K562 (cell line): ENCODE measurements around the gene CD248. TPM values are rescaled to one million over a fixed set of nuclear protein-coding genes. Genes with fewer than 3 reads are reported as not detected.

Experiments
- EHMT2 ChIP-seq: fragments of 450-650 bp; IDR thresholded peaks from 2 replicates; pipeline ENCODE4 v1.6.1; 2018; ENCODE audit warnings: antibody characterized with exemption
- GABPB1 ChIP-seq: sonication (generic); formaldehyde crosslinking; IDR thresholded peaks from 2 replicates; pipeline ENCODE4 v1.8.0; 2022; ENCODE audit warnings: mild to moderate bottlenecking, missing genetic modification reagents
- HMGN3 ChIP-seq: IDR thresholded peaks from 2 replicates; pipeline ENCODE4 v1.6.1; 2011; ENCODE audit warnings: borderline replicate concordance, low read depth, mild to moderate bottlenecking, mixed read lengths, low read length; ENCODE audit not compliant: insufficient read length; ENCODE audit errors: extremely low read depth
- KAT7 ChIP-seq: sonication (generic); formaldehyde crosslinking; IDR thresholded peaks from 2 replicates; pipeline ENCODE4 v1.8.0; 2022; ENCODE audit warnings: missing genetic modification reagents, mild to moderate bottlenecking, borderline replicate concordance
- NR3C1 ChIP-seq: sonication (generic); formaldehyde crosslinking; IDR thresholded peaks from 2 replicates; pipeline ENCODE4 v1.8.1; 2022; ENCODE audit warnings: missing genetic modification reagents
- ZBTB7A ChIP-seq: IDR thresholded peaks from 2 replicates; pipeline ENCODE4 v1.6.1; 2011; ENCODE audit warnings: low read depth, mild to moderate bottlenecking, low read length, moderate library complexity, borderline replicate concordance; ENCODE audit not compliant: control insufficient read depth
- ZNF224 ChIP-seq: sonication (generic); formaldehyde crosslinking; IDR thresholded peaks from 2 replicates; pipeline ENCODE4 v1.8.0; 2022; ENCODE audit warnings: mild to moderate bottlenecking, missing genetic modification reagents
- polyA plus RNA-seq, 8 experiments: library from polyadenylated mRNA; depleted of rRNA in 4 of 8; stranded (reverse) in 5 of 8; unstranded in 3 of 8; fragments of >200 nt; fragmentation: Nextera tagmentation in 2 of 8; fragmentation: Illumina TruSeq in 1 of 8; extraction: Ambion mirVana in 2 of 8; extraction: Trizol in 1 of 8; gene quantifications; 2 replicates each; pipeline versions ENCODE4 v1.2.1 to v1.2.3, GENCODE V29; 2011 to 2014; ENCODE audit warnings: inconsistent platforms in 1 of 8, missing spikeins in 1 of 8
- total RNA-seq, 7 experiments: library from RNA; depleted of rRNA in 6 of 7; stranded (reverse); fragments of >200 nt in 6 of 7; fragmentation: Illumina TruSeq in 2 of 7; extraction: Trizol in 2 of 7; gene quantifications; 2 replicates each; pipeline versions ENCODE4 v1.2.1 to v1.2.3, GENCODE V29; 2011 to 2021; ENCODE audit warnings: low replicate concordance in 1 of 7
- TF ChIP-seq, protein P1 (sequence below), 2 experiments: fragments of 250-450 bp in 1 of 2; fragments of 450-650 bp in 1 of 2; sonication (Bioruptor Pico) in 1 of 2; IDR thresholded peaks; 2 replicates each; pipeline versions ENCODE4 v1.6.1 to v1.8.0; 2016 to 2021; ENCODE audit warnings: mild to moderate bottlenecking in 2 of 2, moderate library complexity in 2 of 2, missing compliant biosample characterization in 1 of 2, missing genetic modification characterization in 1 of 2
- TF ChIP-seq, protein P2 (sequence below): fragments of 250-450 bp; sonication (Bioruptor Pico); IDR thresholded peaks from 2 replicates; pipeline ENCODE4 v1.8.0; 2021; ENCODE audit warnings: borderline replicate concordance, mild to moderate bottlenecking, moderate library complexity; ENCODE audit not compliant: poor library complexity, severe bottlenecking
- TF ChIP-seq, protein P3 (sequence below): sonication (generic); formaldehyde crosslinking; IDR thresholded peaks from 2 replicates; pipeline ENCODE4 v1.8.0; 2023; ENCODE audit warnings: mild to moderate bottlenecking, missing genetic modification reagents
- TF ChIP-seq, protein P4 (sequence below), 2 experiments: fragments of 450-650 bp in 1 of 2; sonication (generic) in 1 of 2; formaldehyde crosslinking; conservative IDR thresholded peaks; 2 replicates each; pipeline versions ENCODE4 v1.4.0 to v1.8.1; 2020 to 2022; ENCODE audit warnings: mild to moderate bottlenecking in 1 of 2, missing genetic modification reagents in 1 of 2
- TF ChIP-seq, protein P5 (sequence below), 2 experiments: fragments of 450-650 bp; conservative IDR thresholded peaks; 2 replicates each; pipeline ENCODE4 v1.6.1; 2017; ENCODE audit warnings: mild to moderate bottlenecking in 2 of 2, moderate library complexity in 2 of 2
- TF ChIP-seq, protein P6 (sequence below), 2 experiments: fragments of 450-650 bp in 1 of 2; IDR thresholded peaks; 2 replicates each; pipeline ENCODE4 v1.6.1; 2011 to 2017; ENCODE audit warnings: low read depth in 2 of 2, antibody characterized with exemption in 1 of 2, borderline replicate concordance in 1 of 2, low read length in 1 of 2, mild to moderate bottlenecking in 1 of 2, mixed read lengths in 1 of 2; ENCODE audit not compliant: control insufficient read depth in 1 of 2
- TF ChIP-seq, protein P7 (sequence below): sonication (generic); formaldehyde crosslinking; IDR thresholded peaks from 2 replicates; pipeline ENCODE4 v1.8.1; 2023; ENCODE audit warnings: mild to moderate bottlenecking, missing genetic modification reagents, moderate library complexity

CD248 gene
- total and polyA plus RNA-seq, 9 of the 15 experiments (the other 6 are each of a cell fraction or from before 2014, with no cell fraction given) = 0.09 TPM; not detected in 8

DNA sequence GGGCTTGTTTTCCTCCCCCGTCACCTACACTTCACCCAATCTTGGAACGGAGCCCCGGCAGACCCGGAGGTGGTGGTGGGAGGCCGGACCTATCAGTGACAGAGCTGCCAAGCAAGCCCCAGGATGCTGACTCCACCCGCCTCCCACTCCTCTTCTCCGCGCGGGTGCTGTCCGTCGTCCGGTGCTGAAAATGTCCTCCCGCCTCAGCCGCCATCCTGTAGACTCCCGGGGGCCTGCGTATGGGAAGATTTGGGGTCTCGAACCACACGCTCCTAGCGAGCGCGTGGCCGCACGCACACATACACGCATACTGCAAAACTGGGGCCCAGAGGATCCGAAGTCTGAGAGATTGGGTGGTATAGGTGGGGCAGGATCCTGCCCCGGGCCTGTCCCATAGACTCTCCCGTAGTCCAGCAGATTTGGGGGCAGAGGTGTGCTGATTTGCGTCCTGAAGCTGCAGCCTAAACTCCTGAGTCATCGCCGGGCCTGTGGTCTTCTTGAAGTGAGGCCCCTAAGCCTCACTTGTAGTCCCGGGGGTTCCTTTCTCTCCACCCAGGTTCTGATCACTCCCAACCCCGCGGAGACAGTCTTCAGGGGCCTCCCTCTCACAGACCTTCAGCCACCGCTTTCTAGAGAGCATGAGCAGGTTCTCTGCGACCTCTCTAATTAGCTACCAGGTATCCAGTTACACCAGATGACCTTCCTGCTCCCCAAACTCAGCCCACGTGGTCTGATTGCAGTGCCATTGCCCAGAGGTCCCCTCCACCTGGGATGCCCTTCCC is 27.1 kb downstream of the CD248 start (continued):
- TF ChIP-seq EHMT2 = peak; percentile 99
- no peak for TF ChIP-seq GABPB1 (CRISPR knock-in tag)
- peak; percentile 87; the same call in 1 of the 2 replicates for TF ChIP-seq KAT7
- TF ChIP-seq ZNF224 (CRISPR knock-in tag) = peak; percentile 89; the same call in 1 of the 2 replicates
- TF ChIP-seq, protein P1, sequence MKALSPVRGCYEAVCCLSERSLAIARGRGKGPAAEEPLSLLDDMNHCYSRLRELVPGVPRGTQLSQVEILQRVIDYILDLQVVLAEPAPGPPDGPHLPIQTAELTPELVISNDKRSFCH (CRISPR knock-in tag; IDR thresholded peaks at IDR 0.05) = no peak
- TF ChIP-seq, protein P1 (tag; IDR thresholded peaks at IDR 0.05) = no peak
- peak; percentile 27 for TF ChIP-seq HMGN3
- TF ChIP-seq, protein P2, sequence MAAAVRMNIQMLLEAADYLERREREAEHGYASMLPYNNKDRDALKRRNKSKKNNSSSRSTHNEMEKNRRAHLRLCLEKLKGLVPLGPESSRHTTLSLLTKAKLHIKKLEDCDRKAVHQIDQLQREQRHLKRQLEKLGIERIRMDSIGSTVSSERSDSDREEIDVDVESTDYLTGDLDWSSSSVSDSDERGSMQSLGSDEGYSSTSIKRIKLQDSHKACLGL (CRISPR knock-in tag) = no peak
- TF ChIP-seq, protein P3, sequence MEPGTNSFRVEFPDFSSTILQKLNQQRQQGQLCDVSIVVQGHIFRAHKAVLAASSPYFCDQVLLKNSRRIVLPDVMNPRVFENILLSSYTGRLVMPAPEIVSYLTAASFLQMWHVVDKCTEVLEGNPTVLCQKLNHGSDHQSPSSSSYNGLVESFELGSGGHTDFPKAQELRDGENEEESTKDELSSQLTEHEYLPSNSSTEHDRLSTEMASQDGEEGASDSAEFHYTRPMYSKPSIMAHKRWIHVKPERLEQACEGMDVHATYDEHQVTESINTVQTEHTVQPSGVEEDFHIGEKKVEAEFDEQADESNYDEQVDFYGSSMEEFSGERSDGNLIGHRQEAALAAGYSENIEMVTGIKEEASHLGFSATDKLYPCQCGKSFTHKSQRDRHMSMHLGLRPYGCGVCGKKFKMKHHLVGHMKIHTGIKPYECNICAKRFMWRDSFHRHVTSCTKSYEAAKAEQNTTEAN = peak; percentile 68; the same call in 1 of the 2 replicates
- TF ChIP-seq NR3C1 (CRISPR knock-in tag) = peak; percentile 89
- TF ChIP-seq, protein P4, sequence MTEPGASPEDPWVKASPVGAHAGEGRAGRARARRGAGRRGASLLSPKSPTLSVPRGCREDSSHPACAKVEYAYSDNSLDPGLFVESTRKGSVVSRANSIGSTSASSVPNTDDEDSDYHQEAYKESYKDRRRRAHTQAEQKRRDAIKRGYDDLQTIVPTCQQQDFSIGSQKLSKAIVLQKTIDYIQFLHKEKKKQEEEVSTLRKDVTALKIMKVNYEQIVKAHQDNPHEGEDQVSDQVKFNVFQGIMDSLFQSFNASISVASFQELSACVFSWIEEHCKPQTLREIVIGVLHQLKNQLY (CRISPR knock-in tag; conservative IDR thresholded peaks at IDR 0.05) = 0 out of 4 replicates have a peak, but pooled peaks of 1 of the 2 experiments have one; percentile 55
- TF ChIP-seq, protein P5, sequence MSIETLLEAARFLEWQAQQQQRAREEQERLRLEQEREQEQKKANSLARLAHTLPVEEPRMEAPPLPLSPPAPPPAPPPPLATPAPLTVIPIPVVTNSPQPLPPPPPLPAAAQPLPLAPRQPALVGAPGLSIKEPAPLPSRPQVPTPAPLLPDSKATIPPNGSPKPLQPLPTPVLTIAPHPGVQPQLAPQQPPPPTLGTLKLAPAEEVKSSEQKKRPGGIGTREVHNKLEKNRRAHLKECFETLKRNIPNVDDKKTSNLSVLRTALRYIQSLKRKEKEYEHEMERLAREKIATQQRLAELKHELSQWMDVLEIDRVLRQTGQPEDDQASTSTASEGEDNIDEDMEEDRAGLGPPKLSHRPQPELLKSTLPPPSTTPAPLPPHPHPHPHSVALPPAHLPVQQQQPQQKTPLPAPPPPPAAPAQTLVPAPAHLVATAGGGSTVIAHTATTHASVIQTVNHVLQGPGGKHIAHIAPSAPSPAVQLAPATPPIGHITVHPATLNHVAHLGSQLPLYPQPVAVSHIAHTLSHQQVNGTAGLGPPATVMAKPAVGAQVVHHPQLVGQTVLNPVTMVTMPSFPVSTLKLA (conservative IDR thresholded peaks at IDR 0.05) = peak in 1 of 2 experiments; percentile 93; a peak in 3 of 4 replicates
- TF ChIP-seq, protein P6, sequence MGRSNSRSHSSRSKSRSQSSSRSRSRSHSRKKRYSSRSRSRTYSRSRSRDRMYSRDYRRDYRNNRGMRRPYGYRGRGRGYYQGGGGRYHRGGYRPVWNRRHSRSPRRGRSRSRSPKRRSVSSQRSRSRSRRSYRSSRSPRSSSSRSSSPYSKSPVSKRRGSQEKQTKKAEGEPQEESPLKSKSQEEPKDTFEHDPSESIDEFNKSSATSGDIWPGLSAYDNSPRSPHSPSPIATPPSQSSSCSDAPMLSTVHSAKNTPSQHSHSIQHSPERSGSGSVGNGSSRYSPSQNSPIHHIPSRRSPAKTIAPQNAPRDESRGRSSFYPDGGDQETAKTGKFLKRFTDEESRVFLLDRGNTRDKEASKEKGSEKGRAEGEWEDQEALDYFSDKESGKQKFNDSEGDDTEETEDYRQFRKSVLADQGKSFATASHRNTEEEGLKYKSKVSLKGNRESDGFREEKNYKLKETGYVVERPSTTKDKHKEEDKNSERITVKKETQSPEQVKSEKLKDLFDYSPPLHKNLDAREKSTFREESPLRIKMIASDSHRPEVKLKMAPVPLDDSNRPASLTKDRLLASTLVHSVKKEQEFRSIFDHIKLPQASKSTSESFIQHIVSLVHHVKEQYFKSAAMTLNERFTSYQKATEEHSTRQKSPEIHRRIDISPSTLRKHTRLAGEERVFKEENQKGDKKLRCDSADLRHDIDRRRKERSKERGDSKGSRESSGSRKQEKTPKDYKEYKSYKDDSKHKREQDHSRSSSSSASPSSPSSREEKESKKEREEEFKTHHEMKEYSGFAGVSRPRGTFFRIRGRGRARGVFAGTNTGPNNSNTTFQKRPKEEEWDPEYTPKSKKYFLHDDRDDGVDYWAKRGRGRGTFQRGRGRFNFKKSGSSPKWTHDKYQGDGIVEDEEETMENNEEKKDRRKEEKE (IDR thresholded peaks at IDR 0.05; ENCODE audit: borderline replicate concordance in 1 of 2, control insufficient read depth in 1 of 2, low read depth in 2 of 2, low read length in 1 of 2) = no peak
- peak; percentile 93; the same call in 1 of the 2 replicates for TF ChIP-seq ZBTB7A
- TF ChIP-seq, protein P7, sequence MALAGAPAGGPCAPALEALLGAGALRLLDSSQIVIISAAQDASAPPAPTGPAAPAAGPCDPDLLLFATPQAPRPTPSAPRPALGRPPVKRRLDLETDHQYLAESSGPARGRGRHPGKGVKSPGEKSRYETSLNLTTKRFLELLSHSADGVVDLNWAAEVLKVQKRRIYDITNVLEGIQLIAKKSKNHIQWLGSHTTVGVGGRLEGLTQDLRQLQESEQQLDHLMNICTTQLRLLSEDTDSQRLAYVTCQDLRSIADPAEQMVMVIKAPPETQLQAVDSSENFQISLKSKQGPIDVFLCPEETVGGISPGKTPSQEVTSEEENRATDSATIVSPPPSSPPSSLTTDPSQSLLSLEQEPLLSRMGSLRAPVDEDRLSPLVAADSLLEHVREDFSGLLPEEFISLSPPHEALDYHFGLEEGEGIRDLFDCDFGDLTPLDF (CRISPR knock-in tag) = peak; percentile 51; the same call in 1 of the 2 replicates
